Smooth muscle cell (in vitro differentiated cells): Measurements from ENCODE around the gene KIAA1958. TPM values are rescaled to one million over a fixed set of nuclear protein-coding genes. Genes with fewer than 3 reads are reported as not detected.

Source experiments
- DNase-seq: peaks from one replicate; lab custom pipeline; 2025; ENCODE audit not compliant: unreplicated experiment; lab: John Stamatoyannopoulos, UW
- H2AFZ ChIP-seq: fragments of 200-600 bp; sonication (generic); 2 replicates; pipeline ENCODE4 v1.6.0; 2016; ENCODE audit warnings: antibody characterized with exemption, low read depth, mild to moderate bottlenecking
- H3F3A ChIP-seq: fragments of 200-600 bp; sonication (generic); 2 replicates; pipeline ENCODE4 v1.6.0; 2017; ENCODE audit warnings: antibody characterized with exemption, low read depth
- H3K27ac ChIP-seq: fragments of 200-600 bp; sonication (generic); 2 replicates; pipeline ENCODE4 v1.5.1; 2016; ENCODE audit warnings: low read depth, mild to moderate bottlenecking
- H3K27me3 ChIP-seq: fragments of 200-600 bp; sonication (generic); 2 replicates; pipeline ENCODE4 v1.6.1; 2016; ENCODE audit warnings: low read depth, mild to moderate bottlenecking
- H3K36me3 ChIP-seq: fragments of 200-600 bp; sonication (generic); 2 replicates; pipeline ENCODE4 v1.5.1; 2016; ENCODE audit warnings: low read depth
- H3K4me1 ChIP-seq: fragments of 200-600 bp; sonication (generic); 2 replicates; pipeline ENCODE4 v1.5.1; 2016; ENCODE audit warnings: low read depth
- H3K4me2 ChIP-seq: fragments of 200-600 bp; sonication (generic); 2 replicates; pipeline ENCODE4 v1.6.0; 2016; ENCODE audit warnings: mild to moderate bottlenecking
- H3K4me3 ChIP-seq: fragments of 200-600 bp; sonication (generic); 2 replicates; pipeline ENCODE4 v1.5.1; 2016; ENCODE audit warnings: mild to moderate bottlenecking
- H3K79me2 ChIP-seq: fragments of 200-600 bp; sonication (generic); 2 replicates; pipeline ENCODE4 v1.6.0; 2016; ENCODE audit warnings: low read depth, mild to moderate bottlenecking
- H3K9ac ChIP-seq: fragments of 200-600 bp; sonication (generic); 2 replicates; pipeline ENCODE4 v1.6.0; 2016; ENCODE audit warnings: low read depth
- H3K9me3 ChIP-seq: fragments of 200-600 bp; sonication (generic); replicated peaks from 2 replicates; pipeline ENCODE4 v1.5.1; 2016; ENCODE audit warnings: low read depth
- H4K20me1 ChIP-seq: fragments of 200-600 bp; sonication (generic); 2 replicates; pipeline ENCODE4 v1.6.0; 2016; ENCODE audit warnings: low read depth
- WGBS: methylation state at CpG from one replicate; pipeline ENCODE4 v1.1.7; 2016; ENCODE audit warnings: low lambda C conversion rate; 5-methylcytosine and 5-hydroxymethylcytosine counted together
- polyA plus RNA-seq: library from polyadenylated mRNA; unstranded; fragments of >200 nt; fragmentation: Nextera tagmentation; extraction: Ambion mirVana; gene quantifications from 2 replicates; pipeline ENCODE4 v1.2.1, GENCODE V29; 2016
- total RNA-seq: library from RNA; depleted of rRNA; stranded (reverse); fragments of >200 nt; gene quantifications from 2 replicates; pipeline ENCODE4 v1.2.3, GENCODE V29; 2014
- TF ChIP-seq, protein P1 (sequence below): fragments of 200-600 bp; sonication (generic); IDR thresholded peaks from 2 replicates; pipeline ENCODE4 v1.5.1; 2017; ENCODE audit warnings: borderline replicate concordance, mild to moderate bottlenecking, antibody characterized with exemption; ENCODE audit not compliant: insufficient read depth, poor library complexity, severe bottlenecking

Gene KIAA1958
- total and polyA plus RNA-seq, 2 experiments from 2014 or later: 1.1 to 1.8 TPM

DNA sequence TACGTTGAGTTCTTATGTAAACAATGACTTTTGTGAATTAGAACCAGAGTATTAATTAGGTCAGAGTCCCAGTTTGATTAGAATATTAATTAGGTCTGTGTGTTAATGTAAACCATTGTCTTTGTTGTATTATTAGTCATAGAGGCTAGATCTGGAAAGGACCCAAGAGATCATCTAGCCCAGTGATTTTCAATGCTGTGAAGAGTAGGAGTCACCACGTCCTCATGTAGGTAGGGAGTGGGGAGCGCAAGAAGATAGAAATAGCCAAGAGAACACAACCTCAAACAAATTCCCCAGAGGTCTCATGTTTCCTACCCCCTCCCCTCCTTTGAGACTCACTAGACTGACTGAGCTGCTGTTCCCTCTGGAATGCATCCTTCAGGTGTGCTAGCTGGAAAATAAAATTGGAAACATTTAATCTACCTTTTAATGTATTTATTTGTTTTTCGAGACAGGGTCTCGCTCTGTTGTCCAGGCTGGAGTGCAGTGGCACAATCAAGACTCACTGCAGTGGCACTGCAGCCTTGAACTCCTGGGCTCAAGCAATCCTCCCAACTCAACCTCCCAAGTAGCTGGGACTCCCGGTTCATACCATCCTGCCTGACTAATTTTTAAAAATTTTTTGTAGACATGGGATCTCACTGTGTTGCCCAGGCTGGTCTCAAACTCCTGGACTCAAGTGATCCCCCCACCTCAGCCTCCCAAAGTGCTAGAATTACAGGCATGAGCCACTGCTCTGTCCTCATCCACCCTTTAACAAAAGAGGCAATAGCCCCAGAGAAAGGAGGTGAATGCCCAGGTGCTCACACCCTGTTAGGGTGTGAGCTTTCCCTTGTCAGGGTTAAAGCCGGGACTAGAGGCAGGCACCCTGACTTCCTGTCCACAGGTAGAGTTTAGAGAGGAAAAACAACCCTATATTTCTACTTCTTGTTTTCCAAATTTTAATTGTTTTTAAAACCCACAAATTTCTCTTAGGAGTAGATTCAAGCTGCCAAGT, 138.4 kb downstream of the KIAA1958 start:
- H3K36me3 ChIP-seq: no peaks in the 10 kb centered on the region
- H3F3A ChIP-seq: no peaks in the 10 kb centered on the region
- peaks cover 12% of the 10 kb centered on the region for H3K4me1 ChIP-seq
- H3K27me3 ChIP-seq: no peaks in the 10 kb centered on the region
- H2AFZ ChIP-seq: no peak overlapping the region
- 97% methylated on average over 7 of the region's 7 CpGs for WGBS
- TF ChIP-seq, protein P1, sequence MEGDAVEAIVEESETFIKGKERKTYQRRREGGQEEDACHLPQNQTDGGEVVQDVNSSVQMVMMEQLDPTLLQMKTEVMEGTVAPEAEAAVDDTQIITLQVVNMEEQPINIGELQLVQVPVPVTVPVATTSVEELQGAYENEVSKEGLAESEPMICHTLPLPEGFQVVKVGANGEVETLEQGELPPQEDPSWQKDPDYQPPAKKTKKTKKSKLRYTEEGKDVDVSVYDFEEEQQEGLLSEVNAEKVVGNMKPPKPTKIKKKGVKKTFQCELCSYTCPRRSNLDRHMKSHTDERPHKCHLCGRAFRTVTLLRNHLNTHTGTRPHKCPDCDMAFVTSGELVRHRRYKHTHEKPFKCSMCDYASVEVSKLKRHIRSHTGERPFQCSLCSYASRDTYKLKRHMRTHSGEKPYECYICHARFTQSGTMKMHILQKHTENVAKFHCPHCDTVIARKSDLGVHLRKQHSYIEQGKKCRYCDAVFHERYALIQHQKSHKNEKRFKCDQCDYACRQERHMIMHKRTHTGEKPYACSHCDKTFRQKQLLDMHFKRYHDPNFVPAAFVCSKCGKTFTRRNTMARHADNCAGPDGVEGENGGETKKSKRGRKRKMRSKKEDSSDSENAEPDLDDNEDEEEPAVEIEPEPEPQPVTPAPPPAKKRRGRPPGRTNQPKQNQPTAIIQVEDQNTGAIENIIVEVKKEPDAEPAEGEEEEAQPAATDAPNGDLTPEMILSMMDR: no peak
- no peaks in the 10 kb centered on the region for H3K79me2 ChIP-seq
- no peaks in the 10 kb centered on the region for H4K20me1 ChIP-seq
- no peak for DNase-seq
- H3K27ac ChIP-seq: no peak overlapping the region
- no peaks in the 10 kb centered on the region for H3K9me3 ChIP-seq
- no peak overlapping the region for H3K9ac ChIP-seq
- no peak overlapping the region for H3K4me3 ChIP-seq
- no peak overlapping the region for H3K4me2 ChIP-seq

DNA sequence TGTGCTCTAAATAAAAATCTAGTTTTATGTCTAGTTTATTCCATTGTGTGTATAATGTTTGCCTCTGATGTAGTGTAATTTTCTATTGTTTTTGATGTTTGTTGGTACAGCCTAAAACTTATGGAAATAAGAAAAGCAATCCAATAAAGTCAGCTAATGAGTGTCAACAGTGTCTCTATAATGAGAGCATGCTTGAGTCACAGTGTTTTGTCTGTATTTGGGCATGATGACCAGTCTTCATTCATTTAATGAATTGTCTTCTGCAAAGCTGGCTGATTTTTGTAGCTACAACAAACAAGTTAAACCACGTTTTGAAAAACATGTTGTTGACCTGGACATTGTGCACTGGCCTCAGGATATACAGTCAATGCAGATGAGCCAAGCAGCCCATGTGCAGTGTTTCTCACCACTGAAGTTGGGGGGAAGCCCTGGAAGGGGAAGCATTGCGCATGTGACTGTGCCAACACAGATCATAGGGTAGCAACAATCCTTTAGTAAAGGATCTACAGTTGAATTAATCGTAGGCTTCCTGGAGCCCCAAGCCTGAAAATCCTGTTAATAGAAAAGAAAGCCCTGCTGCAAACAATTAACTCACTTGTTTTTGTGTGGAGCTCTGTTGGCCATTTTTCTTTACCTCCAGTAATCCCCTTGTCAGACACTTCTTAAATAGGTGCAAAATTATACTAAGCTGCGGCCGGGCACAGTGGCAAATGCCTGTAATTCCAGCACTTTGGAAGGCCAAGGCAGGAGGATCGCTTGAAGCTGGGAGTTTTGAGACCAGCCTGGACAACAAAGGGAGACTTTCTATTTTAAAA, 143.3 kb downstream of the KIAA1958 start:
- Histone ChIP-seq H3K4me3 (no peak overlapping the region), H4K20me1 (no peaks in the 10 kb centered on the region), H3K4me1 (peaks cover 13% of the 10 kb centered on the region), H3K36me3 (no peaks in the 10 kb centered on the region), H3K27ac (no peak overlapping the region), H3K9ac (no peak overlapping the region), H3K9me3 (no peaks in the 10 kb centered on the region), H2AFZ (no peak overlapping the region), H3F3A (no peaks in the 10 kb centered on the region), H3K79me2 (no peaks in the 10 kb centered on the region), H3K27me3 (no peaks in the 10 kb centered on the region), H3K4me2 (no peak overlapping the region)
- no peak for DNase-seq
- 74% methylated on average over 6 of the region's 6 CpGs for WGBS
- TF ChIP-seq, protein P1: no peak

GRCh38 chr9:112631313-112632070, 144.9 kb downstream of the KIAA1958 start:
- H3K9ac ChIP-seq: no peak overlapping the region
- H4K20me1 ChIP-seq: no peaks in the 10 kb centered on the region
- no peak for DNase-seq
- no peak overlapping the region for H2AFZ ChIP-seq
- WGBS: 95% methylated on average over 3 of the region's 3 CpGs
- no peaks in the 10 kb centered on the region for H3K27me3 ChIP-seq
- H3K36me3 ChIP-seq: no peaks in the 10 kb centered on the region
- no peak overlapping the region for H3K4me2 ChIP-seq
- H3K4me3 ChIP-seq: no peak overlapping the region
- no peaks in the 10 kb centered on the region for H3K79me2 ChIP-seq
- H3K27ac ChIP-seq: no peak overlapping the region
- TF ChIP-seq, protein P1: no peak
- no peaks in the 10 kb centered on the region for H3F3A ChIP-seq
- H3K4me1 ChIP-seq: peaks cover 13% of the 10 kb centered on the region
- H3K9me3 ChIP-seq: no peaks in the 10 kb centered on the region
